CD4-positive, CD25-positive, alpha-beta regulatory T cell (primary cell): Measurements from ENCODE around the gene LANCL2. TPM values are rescaled to one million over a fixed set of nuclear protein-coding genes. Genes with fewer than 3 reads are reported as not detected.

Experiments used
- ATAC-seq, 2 donors: fragments of 150-1000 bp; cut with Tn5 transposase; one replicate each; pipeline ENCODE4 v1.10.0; 2021; ENCODE audit warnings: low read depth in 2 of 2, moderate number of reproducible peaks in 2 of 2, moderate library complexity in 1 of 2
- DNase-seq, 3 donors: peaks; one replicate each; pipeline versions ENCODE4 v3.0.0 to v3.0.0-alpha.2; 2012 to 2022; ENCODE audit warnings: mixed read lengths in 1 of 3
- H3K27ac ChIP-seq: one replicate; pipeline ENCODE4 v1.7.0; 2013; ENCODE audit warnings: mild to moderate bottlenecking, low read length; ENCODE audit not compliant: insufficient read depth, poor library complexity, severe bottlenecking
- H3K27me3 ChIP-seq: one replicate; pipeline ENCODE4 v1.7.0; 2013; ENCODE audit warnings: low read length; ENCODE audit not compliant: control insufficient read depth, insufficient read depth
- H3K36me3 ChIP-seq: one replicate; pipeline ENCODE4 v1.7.0; 2013; ENCODE audit warnings: mild to moderate bottlenecking, low read length, moderate library complexity; ENCODE audit not compliant: control insufficient read depth, insufficient read depth
- H3K4me1 ChIP-seq: 2 replicates; pipeline ENCODE4 v1.7.0; 2013; ENCODE audit warnings: mild to moderate bottlenecking, low read length; ENCODE audit not compliant: insufficient read depth, control insufficient read depth, poor library complexity, severe bottlenecking
- H3K4me3 ChIP-seq: one replicate; pipeline ENCODE4 v1.7.0; 2013; ENCODE audit warnings: low read depth, mild to moderate bottlenecking, low read length, moderate library complexity
- H3K9me3 ChIP-seq, 2 experiments: 1 replicate in 1 of 2; 2 replicates in 1 of 2; pipeline ENCODE4 v1.7.0; 2013; ENCODE audit warnings: low read length in 2 of 2, mild to moderate bottlenecking in 1 of 2, moderate library complexity in 1 of 2; ENCODE audit not compliant: control insufficient read depth in 2 of 2
- H3K27ac Mint-ChIP-seq, 3 donors: one replicate each; pipeline ENCODE4 v1.8.0; 2020 to 2022; ENCODE audit warnings: mild to moderate bottlenecking in 3 of 3, mixed read lengths in 3 of 3, moderate library complexity in 2 of 3
- H3K27me3 Mint-ChIP-seq: one replicate; pipeline ENCODE4 v1.8.0; 2022; ENCODE audit warnings: mild to moderate bottlenecking, mixed read lengths
- H3K36me3 Mint-ChIP-seq: one replicate; pipeline ENCODE4 v1.8.0; 2020; ENCODE audit warnings: mixed read lengths
- H3K4me1 Mint-ChIP-seq, 4 donors: one replicate each; pipeline ENCODE4 v1.8.0; 2020 to 2022; ENCODE audit warnings: mixed read lengths in 4 of 4, mild to moderate bottlenecking in 1 of 4
- H3K4me3 Mint-ChIP-seq, 4 donors: one replicate each; pipeline ENCODE4 v1.8.0; 2020 to 2022; ENCODE audit warnings: mild to moderate bottlenecking in 4 of 4, mixed read lengths in 4 of 4, moderate library complexity in 3 of 4
- H3K9me3 Mint-ChIP-seq, 7 donors: one replicate each; pipeline ENCODE4 v1.8.0; 2020 to 2022; ENCODE audit warnings: mixed read lengths in 7 of 7, mild to moderate bottlenecking in 3 of 7, moderate library complexity in 2 of 7
- polyA plus RNA-seq, 4 donors: library from polyadenylated mRNA; unstranded; fragments of 300-500 nt; fragmentation: Illumina TruSeq; gene quantifications; one replicate each; pipeline ENCODE4 v1.2.3, GENCODE V29; 2021
- total RNA-seq: library from RNA; stranded (reverse); gene quantifications from one replicate; pipeline ENCODE4 v1.2.3, GENCODE V29; 2022

LANCL2 gene
- total and polyA plus RNA-seq, 5 donors from 2014 or later = 7.6 to 11.7 (median 10.4) TPM

GRCh38 chr7:55339033-55340000 is 25.8 kb upstream of the LANCL2 start:
- H3K9me3 Mint-ChIP-seq = no peaks in the 10 kb centered on the region
- H3K27ac ChIP-seq = no peak overlapping the region
- H3K27me3 Mint-ChIP-seq = peaks cover 6% of the 10 kb centered on the region
- H3K4me1 Mint-ChIP-seq = no peaks in the 10 kb centered on the region
- no peak overlapping the region for H3K27ac Mint-ChIP-seq
- no peaks in the 10 kb centered on the region for H3K9me3 ChIP-seq
- DNase-seq = no peak
- no peak overlapping the region for H3K4me3 Mint-ChIP-seq
- no peaks in the 10 kb centered on the region for H3K27me3 ChIP-seq
- no peaks in the 10 kb centered on the region for H3K4me1 ChIP-seq
- H3K36me3 Mint-ChIP-seq = no peaks in the 10 kb centered on the region
- no peaks in the 10 kb centered on the region for H3K36me3 ChIP-seq
- no peak for ATAC-seq
- no peak overlapping the region for H3K4me3 ChIP-seq

- no peak overlapping the region for H3K4me3 ChIP-seq
- Mint-ChIP-seq H3K9me3 (no peaks in the 10 kb centered on the region), H3K36me3 (no peaks in the 10 kb centered on the region), H3K4me3 (no peak overlapping the region), H3K4me1 (peaks cover 0 to 13% (median 0%) of the 10 kb centered on the region in 4 donors), H3K27ac (no peak overlapping the region), H3K27me3 (peaks cover 5% of the 10 kb centered on the region)
- no peaks in the 10 kb centered on the region for H3K9me3 ChIP-seq
- no peak overlapping the region for H3K27ac ChIP-seq
- H3K36me3 ChIP-seq = no peaks in the 10 kb centered on the region
- H3K4me1 ChIP-seq = no peaks in the 10 kb centered on the region
- DNase-seq (no peak), ATAC-seq (no peak)
- no peaks in the 10 kb centered on the region for H3K27me3 ChIP-seq
Observed at GRCh38 chr7:55342216-55342871, 22.8 kb upstream of the LANCL2 start.

- Histone ChIP-seq H3K27ac (no peak overlapping the region), H3K4me3 (no peak overlapping the region), H3K27me3 (no peaks in the 10 kb centered on the region), H3K9me3 (no peaks in the 10 kb centered on the region), H3K4me1 (peaks cover 3% of the 10 kb centered on the region), H3K36me3 (no peaks in the 10 kb centered on the region)
- H3K36me3 Mint-ChIP-seq = no peaks in the 10 kb centered on the region
- no peaks in the 10 kb centered on the region for H3K9me3 Mint-ChIP-seq
- peaks cover 5% of the 10 kb centered on the region for H3K27me3 Mint-ChIP-seq
- DNase-seq = no peak
- peaks cover under 1 to 17% (median 1%) of the 10 kb centered on the region in 4 donors for H3K4me1 Mint-ChIP-seq
- no peak overlapping the region for H3K27ac Mint-ChIP-seq
- no peak overlapping the region for H3K4me3 Mint-ChIP-seq
- no peak for ATAC-seq
Observed at GRCh38 chr7:55343002-55343781, 21.9 kb upstream of the LANCL2 start.

GRCh38 chr7:55343860-55344606 is 21.1 kb upstream of the LANCL2 start:
- Mint-ChIP-seq H3K27ac (no peak overlapping the region), H3K4me1 (peaks cover 6 to 21% (median 8%) of the 10 kb centered on the region in 4 donors), H3K27me3 (peaks cover 5% of the 10 kb centered on the region), H3K9me3 (no peaks in the 10 kb centered on the region), H3K36me3 (no peaks in the 10 kb centered on the region), H3K4me3 (no peak overlapping the region)
- Histone ChIP-seq H3K4me3 (no peak overlapping the region), H3K27ac (no peak overlapping the region), H3K27me3 (no peaks in the 10 kb centered on the region), H3K36me3 (no peaks in the 10 kb centered on the region), H3K9me3 (no peaks in the 10 kb centered on the region), H3K4me1 (peaks cover 9% of the 10 kb centered on the region)
- ATAC-seq (no peak), DNase-seq (no peak)

- no peak for DNase-seq
- Mint-ChIP-seq H3K36me3 (no peaks in the 10 kb centered on the region), H3K27ac (no peak overlapping the region), H3K4me3 (no peak overlapping the region), H3K4me1 (peaks cover 6 to 23% (median 10%) of the 10 kb centered on the region in 4 donors), H3K27me3 (peaks cover 5% of the 10 kb centered on the region), H3K9me3 (no peaks in the 10 kb centered on the region)
- Histone ChIP-seq H3K9me3 (no peaks in the 10 kb centered on the region), H3K4me3 (no peak overlapping the region), H3K27me3 (no peaks in the 10 kb centered on the region), H3K36me3 (no peaks in the 10 kb centered on the region), H3K27ac (no peak overlapping the region), H3K4me1 (peaks cover 9% of the 10 kb centered on the region)
- ATAC-seq = no peak
Observed at GRCh38 chr7:55344840-55345239, 20.3 kb upstream of the LANCL2 start.

- DNase-seq = no peak
- no peak for ATAC-seq
- peaks cover 6 to 26% (median 10%) of the 10 kb centered on the region in 4 donors for H3K4me1 Mint-ChIP-seq
Observed at GRCh38 chr7:55345292-55345691, 19.8 kb upstream of the LANCL2 start.

GRCh38 chr7:55348502-55348901 is 16.6 kb upstream of the LANCL2 start:
- peak in 1 of 2 donors; percentile 48 for ATAC-seq
- Histone ChIP-seq H3K4me3 (no peak overlapping the region), H3K9me3 (no peaks in the 10 kb centered on the region), H3K4me1 (peaks cover 9% of the 10 kb centered on the region), H3K27ac (no peak overlapping the region), H3K36me3 (no peaks in the 10 kb centered on the region), H3K27me3 (no peaks in the 10 kb centered on the region)
- Mint-ChIP-seq H3K9me3 (no peaks in the 10 kb centered on the region), H3K27me3 (no peaks in the 10 kb centered on the region), H3K27ac (peak overlapping the region in 2 of 3 donors; percentile 42 to 56), H3K36me3 (no peaks in the 10 kb centered on the region), H3K4me1 (peaks cover 6 to 26% (median 10%) of the 10 kb centered on the region in 4 donors), H3K4me3 (no peak overlapping the region)
- peak in 1 of 3 donors; percentile 28 for DNase-seq

More at GRCh38 chr7:55345292-55345691, 19.8 kb upstream of the LANCL2 start:
- Histone ChIP-seq H3K27ac (no peak overlapping the region), H3K4me1 (peaks cover 9% of the 10 kb centered on the region), H3K9me3 (no peaks in the 10 kb centered on the region), H3K4me3 (no peak overlapping the region), H3K36me3 (no peaks in the 10 kb centered on the region), H3K27me3 (no peaks in the 10 kb centered on the region)
- Mint-ChIP-seq H3K27me3 (peaks cover 5% of the 10 kb centered on the region), H3K27ac (no peak overlapping the region), H3K9me3 (no peaks in the 10 kb centered on the region), H3K36me3 (no peaks in the 10 kb centered on the region), H3K4me3 (no peak overlapping the region)
